IMR-90 (cell line): ENCODE measurements around the gene RHBDF1. TPM values are rescaled to one million over a fixed set of nuclear protein-coding genes. Genes with fewer than 3 reads are reported as not detected.

Experiments
- ATAC-seq: fragments of 200-7000 bp; cut with Tn5 transposase; 2 replicates; pipeline ENCODE4 v1.9.1; 2020; ENCODE audit warnings: low read depth, mild to moderate bottlenecking, moderate library complexity
- BruUV-seq: library from RNA; stranded (reverse); fragments of 400-500 nt; replicated peaks from 2 replicates; lab custom pipeline; 2021; lab: Mats Ljungman, UMichigan
- CTCF ChIA-PET: fragments of 300-600 bp; formaldehyde crosslinking; extraction: SDS; loops from one replicate; lab custom pipeline; 2021; ENCODE audit warnings: antibody characterized with exemption; lab: Yijun Ruan, JAX
- POLR2A ChIA-PET: fragments of 300-600 bp; sonication (Branson Sonifier 250); formaldehyde crosslinking; loops from one replicate; lab custom pipeline; 2022; ENCODE audit warnings: antibody characterized with exemption; ENCODE audit not compliant: unreplicated experiment; lab: Charles Lee
- DNase-seq: peaks from one replicate; pipeline ENCODE4 v3.0.0; 2013
- H2AFZ ChIP-seq: replicated peaks from 2 replicates; pipeline ENCODE3; 2013; ENCODE audit warnings: low read length, mild to moderate bottlenecking; ENCODE audit not compliant: poor library complexity
- H2AK5ac ChIP-seq: 2 replicates; pipeline ENCODE4 v1.6.1; 2013; ENCODE audit warnings: low read depth, low read length, inconsistent platforms
- H2AK9ac ChIP-seq: replicated peaks from 2 replicates; pipeline ENCODE3; 2013; ENCODE audit warnings: mild to moderate bottlenecking, low read depth, low read length, moderate library complexity; ENCODE audit not compliant: poor library complexity
- H2BK120ac ChIP-seq: 2 replicates; pipeline ENCODE4 v1.6.1; 2013; ENCODE audit warnings: low read depth, low read length, inconsistent platforms
- H2BK15ac ChIP-seq: 3 replicates; pipeline ENCODE4 v1.6.1; 2013; ENCODE audit warnings: low read depth, low read length, inconsistent platforms
- H2BK20ac ChIP-seq: 2 replicates; pipeline ENCODE4 v1.6.1; 2013; ENCODE audit warnings: low read depth, mild to moderate bottlenecking, inconsistent platforms, low read length, moderate library complexity
- H2BK5ac ChIP-seq: 2 replicates; pipeline ENCODE4 v1.6.1; 2013; ENCODE audit warnings: mild to moderate bottlenecking, low read depth, low read length, inconsistent platforms; ENCODE audit not compliant: poor library complexity, severe bottlenecking
- H3K14ac ChIP-seq: replicated peaks from 2 replicates; pipeline ENCODE4 v1.6.1; 2013; ENCODE audit warnings: low read depth, low read length, inconsistent platforms
- H3K18ac ChIP-seq: 2 replicates; pipeline ENCODE4 v1.6.1; 2013; ENCODE audit warnings: low read depth, low read length, control low read depth
- H3K23ac ChIP-seq: 2 replicates; pipeline ENCODE4 v1.6.1; 2013; ENCODE audit warnings: low read depth, low read length, inconsistent platforms
- H3K27ac ChIP-seq: 2 replicates; pipeline ENCODE4 v1.5.1; 2013; ENCODE audit warnings: mild to moderate bottlenecking, control low read depth, low read length; ENCODE audit not compliant: insufficient read depth
- H3K27me3 ChIP-seq: 2 replicates; pipeline ENCODE4 v1.6.1; 2013; ENCODE audit warnings: low read length; ENCODE audit not compliant: control insufficient read depth, insufficient read depth
- H3K36me3 ChIP-seq: 2 replicates; pipeline ENCODE4 v1.6.1; 2013; ENCODE audit warnings: low read length, mixed read lengths; ENCODE audit not compliant: control insufficient read depth, insufficient read depth
- H3K4ac ChIP-seq: 2 replicates; pipeline ENCODE4 v1.6.1; 2013; ENCODE audit warnings: low read depth, low read length, inconsistent platforms
- H3K4me1 ChIP-seq: 2 replicates; pipeline ENCODE4 v1.6.1; 2013; ENCODE audit warnings: low read length, mixed read lengths; ENCODE audit not compliant: control insufficient read depth, insufficient read depth
- H3K4me2 ChIP-seq: 2 replicates; pipeline ENCODE4 v1.6.1; 2013; ENCODE audit warnings: low read depth, mild to moderate bottlenecking, control low read depth, low read length, moderate library complexity
- H3K4me3 ChIP-seq: 2 replicates; pipeline ENCODE4 v1.5.1; 2013; ENCODE audit warnings: low read depth, mild to moderate bottlenecking, control low read depth, low read length, moderate library complexity; ENCODE audit not compliant: insufficient read depth
- H3K56ac ChIP-seq: 2 replicates; pipeline ENCODE4 v1.6.1; 2013; ENCODE audit warnings: low read length, inconsistent platforms; ENCODE audit not compliant: insufficient read depth; ENCODE audit errors: extremely low read depth
- H3K79me1 ChIP-seq, 2 experiments: 2 replicates each; pipeline ENCODE4 v1.6.1; 2013; ENCODE audit warnings: low read length in 2 of 2, inconsistent platforms in 1 of 2, low read depth in 1 of 2
- H3K9ac ChIP-seq: 2 replicates; pipeline ENCODE4 v1.6.1; 2013; ENCODE audit warnings: low read depth, low read length, control low read depth
- H3K9me1 ChIP-seq: 2 replicates; pipeline ENCODE4 v1.6.1; 2013; ENCODE audit warnings: low read length, inconsistent platforms; ENCODE audit not compliant: insufficient read depth
- H3K9me3 ChIP-seq: 2 replicates; pipeline ENCODE4 v1.6.1; 2013; ENCODE audit warnings: low read length; ENCODE audit not compliant: control insufficient read depth, insufficient read depth
- H4K20me1 ChIP-seq: 2 replicates; pipeline ENCODE4 v1.6.1; 2013; ENCODE audit warnings: low read length, inconsistent platforms; ENCODE audit not compliant: insufficient read depth
- H4K5ac ChIP-seq: 2 replicates; pipeline ENCODE4 v1.6.1; 2013; ENCODE audit warnings: mild to moderate bottlenecking, low read depth, low read length, control low read depth
- H4K8ac ChIP-seq, 2 experiments: 2 replicates each; pipeline ENCODE4 v1.6.1; 2013; ENCODE audit warnings: low read depth in 2 of 2, low read length in 2 of 2, control low read depth in 1 of 2, inconsistent platforms in 1 of 2
- H4K91ac ChIP-seq: 2 replicates; pipeline ENCODE4 v1.6.1; 2013; ENCODE audit warnings: low read depth, low read length, inconsistent platforms; ENCODE audit not compliant: insufficient read depth
- BHLHE40 ChIP-seq: fragments of 150-350 bp; IDR thresholded peaks from 2 replicates; pipeline ENCODE4 v1.6.1; 2016; ENCODE audit warnings: mild to moderate bottlenecking, low read depth, low read length
- CEBPB ChIP-seq: IDR thresholded peaks from 2 replicates; pipeline ENCODE4 v1.6.1; 2012; ENCODE audit warnings: low read depth, low read length, improper control_type of control experiment
- MAFK ChIP-seq: IDR thresholded peaks from 2 replicates; pipeline ENCODE4 v1.6.1; 2012; ENCODE audit warnings: low read depth, low read length, improper control_type of control experiment
- RAD21 ChIP-seq: IDR thresholded peaks from 2 replicates; pipeline ENCODE4 v1.6.1; 2012; ENCODE audit warnings: low read length, improper control_type of control experiment
- RCOR1 ChIP-seq: IDR thresholded peaks from 2 replicates; pipeline ENCODE4 v1.6.1; 2012; ENCODE audit warnings: mild to moderate bottlenecking, low read length, improper control_type of control experiment; ENCODE audit not compliant: insufficient replicate concordance
- WGBS, 2 experiments: methylation state at CpG; one replicate each; pipeline versions ENCODE4 v1.1.5 to v1.1.7; 2013; ENCODE audit warnings: missing lambda C conversion rate in 2 of 2; ENCODE audit not compliant: insufficient read length in 1 of 2; ENCODE audit errors: extremely low coverage in 2 of 2; 5-methylcytosine and 5-hydroxymethylcytosine counted together
- dilution Hi-C: fragments of 300-500 bp; cut with HindIII; formaldehyde crosslinking; loops from one replicate; pipeline ENCODE4 v1.14.3; 2018; ENCODE audit warnings: low sequenced_read_pairs; ENCODE audit not compliant: unreplicated experiment
- in situ Hi-C: fragments of 300-500 bp; cut with MboI; formaldehyde crosslinking; loops from 3 replicates; pipeline ENCODE4 v1.14.3; 2019; ENCODE audit warnings: low sequenced_read_pairs, inconsistent platforms, mixed read lengths
- intact Hi-C: fragments of 100-400 bp; cut with micrococcal nuclease; formaldehyde crosslinking; loops from 2 replicates; pipeline ENCODE4 v1.10.0; 2022
- polyA plus RNA-seq, 3 experiments: library from polyadenylated mRNA; depleted of rRNA; stranded (reverse); fragments of >200 nt; gene quantifications; 2 replicates each; pipeline ENCODE4 v1.2.3, GENCODE V29; 2012; ENCODE audit warnings: low replicate concordance in 1 of 3
- total RNA-seq: library from RNA; depleted of rRNA; stranded (reverse); fragments of >200 nt; gene quantifications from 2 replicates; pipeline ENCODE4 v1.2.3, GENCODE V29; 2012
- TF ChIP-seq, protein P1 (sequence below): fragments of 150-350 bp; IDR thresholded peaks from 2 replicates; pipeline ENCODE4 v1.6.1; 2017; ENCODE audit warnings: mild to moderate bottlenecking, antibody characterized with exemption, low read length, low read depth

The RHBDF1 gene
- total and polyA plus RNA-seq, 2 of the 4 experiments (the other 2 are of a cell fraction), result 13.8 to 86.6 TPM

DNA sequence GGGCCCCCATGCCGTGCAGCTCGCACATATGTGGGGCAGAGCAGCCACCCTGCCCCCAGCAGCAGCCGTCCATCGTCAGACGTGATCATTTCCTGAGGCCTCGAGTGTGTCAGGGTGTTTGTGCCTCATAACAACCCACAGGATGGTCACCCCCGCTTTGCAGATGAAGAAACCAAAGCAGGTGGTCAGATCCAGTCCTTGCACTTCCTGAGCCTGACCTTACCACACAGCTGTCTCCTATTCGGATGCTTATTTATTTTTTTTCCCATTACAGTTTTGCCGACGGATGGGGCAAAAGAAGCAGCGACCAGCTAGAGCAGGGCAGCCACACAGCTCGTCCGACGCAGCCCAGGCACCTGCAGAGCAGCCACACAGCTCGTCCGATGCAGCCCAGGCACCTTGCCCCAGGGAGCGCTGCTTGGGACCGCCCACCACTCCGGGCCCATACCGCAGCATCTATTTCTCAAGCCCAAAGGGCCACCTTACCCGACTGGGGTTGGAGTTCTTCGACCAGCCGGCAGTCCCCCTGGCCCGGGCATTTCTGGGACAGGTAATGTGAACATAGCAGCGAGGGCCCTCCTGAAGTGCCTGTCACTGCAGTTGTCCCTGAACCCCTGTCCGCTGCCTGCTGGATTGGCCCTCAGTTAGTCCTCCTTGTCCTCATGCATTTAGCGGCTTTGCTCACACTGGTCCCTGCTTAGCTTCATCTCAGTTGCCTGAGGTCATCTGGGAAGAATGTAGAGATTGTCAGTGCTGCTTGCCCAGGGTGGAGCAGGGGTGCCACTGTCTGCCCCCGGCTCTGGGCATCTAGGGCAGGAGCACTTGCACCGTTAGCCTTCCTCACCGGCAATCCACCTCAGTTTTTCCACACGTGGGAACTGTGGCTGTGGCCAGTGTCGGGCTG, 7.0 kb upstream of the RHBDF1 start:
- H3K27ac ChIP-seq, result peak overlapping the region; percentile 89

More for the DNA sequence above, 7.0 kb upstream of the RHBDF1 start:
- Histone ChIP-seq H3K36me3 (peaks cover 26% of the 10 kb centered on the region), H3K4ac (peak overlapping the region; percentile 70), H3K79me1 (peaks cover 4 to 47% of the 10 kb centered on the region in 2 experiments), H3K23ac (peak overlapping the region; percentile 80; the same call in 1 of the 2 replicates), H3K9me1 (peaks cover 19% of the 10 kb centered on the region; the same call in 1 of the 2 replicates), H3K14ac (peak overlapping the region; percentile 85; the same call in 1 of the 2 replicates), H4K5ac (no peak overlapping the region), H2BK20ac (no peak overlapping the region), H3K56ac (no peak overlapping the region), H2AK9ac (peak overlapping the region; percentile 98), H2BK120ac (peak overlapping the region; percentile 11; the same call in 1 of the 2 replicates), H3K4me2 (peak overlapping the region; percentile 98), H3K4me1 (peaks cover 39% of the 10 kb centered on the region), H4K20me1 (peaks cover 19% of the 10 kb centered on the region), H2AK5ac (peak overlapping the region; percentile 93), H3K9ac (peak overlapping the region; percentile 93), H4K91ac (peak overlapping the region; percentile 84), H2BK15ac (no peak overlapping the region), H2BK5ac (peak overlapping the region; percentile 80), H3K18ac (no peak overlapping the region), H2AFZ (peak overlapping the region; percentile 66), H3K27me3 (no peaks in the 10 kb centered on the region), H4K8ac (peak overlapping the region; percentile 57 to 62), H3K4me3 (peak overlapping the region; percentile 85), H3K9me3 (no peaks in the 10 kb centered on the region)
- in situ Hi-C loops, result no loop called here
- TF ChIP-seq MAFK (no peak), CEBPB (peak; percentile 67), RCOR1 (peak; percentile 33), RAD21 (no peak), BHLHE40 (no peak)
- TF ChIP-seq, protein P1, sequence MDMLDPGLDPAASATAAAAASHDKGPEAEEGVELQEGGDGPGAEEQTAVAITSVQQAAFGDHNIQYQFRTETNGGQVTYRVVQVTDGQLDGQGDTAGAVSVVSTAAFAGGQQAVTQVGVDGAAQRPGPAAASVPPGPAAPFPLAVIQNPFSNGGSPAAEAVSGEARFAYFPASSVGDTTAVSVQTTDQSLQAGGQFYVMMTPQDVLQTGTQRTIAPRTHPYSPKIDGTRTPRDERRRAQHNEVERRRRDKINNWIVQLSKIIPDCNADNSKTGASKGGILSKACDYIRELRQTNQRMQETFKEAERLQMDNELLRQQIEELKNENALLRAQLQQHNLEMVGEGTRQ, result no peak
- WGBS, 2 experiments, result 73% methylated on average over 24 of the region's 32 CpGs; no CpG with 5 or more reads in 1 of the 2 experiments
- no TSS peak for BruUV-seq
- intact Hi-C loops, result no loop called here
- ATAC-seq, result no peak
- peak; percentile 73 for DNase-seq
- ChIA-PET POLR2A (interaction anchor here (0.6 kb wide), 1 partner anchor 18 kb away, joined by 3 read pairs; no protein-coding TSS in a partner anchor), CTCF (interaction anchor here (1.6 kb wide), 1 partner anchor 14 kb away, joined by 6 read pairs; no protein-coding TSS in a partner anchor)
- dilution Hi-C loops, result no loop called here
